Activated CD4-positive, alpha-beta T cell treated with anti-CD3 and anti-CD28 coated beads for 36 hours (primary cell): ENCODE data around the gene BLMH. TPM values are rescaled to one million over a fixed set of nuclear protein-coding genes. Genes with fewer than 3 reads are reported as not detected.

Experiments
- ATAC-seq: fragments of 200-7000 bp; cut with Tn5 transposase; one replicate; pipeline ENCODE4 v1.10.0; 2021; ENCODE audit warnings: mild to moderate bottlenecking, moderate library complexity
- CTCF ChIA-PET: fragments of 350-600 bp; sonication (Branson Sonifier 250); formaldehyde crosslinking; loops from one replicate; lab custom pipeline; 2021; ENCODE audit warnings: antibody characterized with exemption; lab: Charles Lee
- POLR2A ChIA-PET: fragments of 350-600 bp; sonication (Branson Sonifier 250); formaldehyde crosslinking; loops from one replicate; lab custom pipeline; 2021; ENCODE audit warnings: antibody characterized with exemption, inconsistent platforms; lab: Charles Lee
- DNase-seq: peaks from one replicate; pipeline ENCODE4 v3.0.0-alpha.2; 2020
- H3K27ac Mint-ChIP-seq: one replicate; pipeline ENCODE4 v1.8.0; 2021; ENCODE audit warnings: mixed read lengths
- H3K27me3 Mint-ChIP-seq: one replicate; pipeline ENCODE4 v1.8.0; 2021; ENCODE audit warnings: mixed read lengths
- H3K36me3 Mint-ChIP-seq: one replicate; pipeline ENCODE4 v1.8.0; 2021; ENCODE audit warnings: low read depth, mixed read lengths
- H3K4me1 Mint-ChIP-seq: one replicate; pipeline ENCODE4 v1.8.0; 2021; ENCODE audit warnings: mixed read lengths
- H3K4me3 Mint-ChIP-seq: one replicate; pipeline ENCODE4 v1.8.0; 2021; ENCODE audit warnings: mild to moderate bottlenecking, moderate library complexity, mixed read lengths
- H3K9me3 Mint-ChIP-seq: one replicate; pipeline ENCODE4 v1.8.0; 2021; ENCODE audit warnings: low read depth, mixed read lengths
- intact Hi-C, 2 experiments: fragments of 100-400 bp; cut with DNase I in 1 of 2; cut with micrococcal nuclease in 1 of 2; formaldehyde crosslinking; loops; one replicate each; pipeline versions ENCODE4 v1.14.2 to v1.15.1; 2022 to 2024; cut with DNase I, micrococcal nuclease
- total RNA-seq, 2 experiments: library from RNA; stranded (reverse); gene quantifications; one replicate each; pipeline ENCODE4 v1.2.3, GENCODE V29; 2021

Gene BLMH
- total RNA-seq, 2 experiments from 2014 or later, result 54.3 to 74.5 TPM

DNA sequence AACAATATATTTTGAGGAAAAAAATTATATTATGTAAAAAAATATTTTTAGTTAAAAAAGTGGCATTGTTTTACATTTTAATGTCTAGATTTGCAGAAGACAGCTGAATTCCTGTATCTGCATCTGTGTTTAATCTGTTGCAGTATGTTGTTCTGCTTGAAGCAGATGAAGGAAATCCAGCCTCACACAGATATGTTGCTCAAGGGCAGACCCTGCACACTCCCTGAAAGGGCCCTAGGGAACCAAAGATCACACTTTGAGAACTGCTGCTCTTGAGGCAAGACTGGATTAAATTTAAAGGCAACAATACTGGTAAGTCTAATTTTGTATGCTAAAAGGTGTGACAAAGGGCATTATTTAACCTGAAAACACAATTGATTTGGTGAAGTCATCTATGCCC lies 39.8 kb downstream of the BLMH start:
- intact Hi-C loops, result loop anchor here in 1 of 2 experiments (5.0 kb wide), 1 partner anchor 85 kb away; no protein-coding TSS in a partner anchor
- DNase-seq (no peak), ATAC-seq (no peak)
- no peaks in the 10 kb centered on the region for H3K27me3 Mint-ChIP-seq
- peaks cover 52% of the 10 kb centered on the region for H3K36me3 Mint-ChIP-seq
- CTCF ChIA-PET, result no interaction called here
- POLR2A ChIA-PET, result no interaction called here
- H3K9me3 Mint-ChIP-seq, result no peaks in the 10 kb centered on the region
- H3K4me1 Mint-ChIP-seq, result no peaks in the 10 kb centered on the region
- no peak overlapping the region for H3K4me3 Mint-ChIP-seq
- no peak overlapping the region for H3K27ac Mint-ChIP-seq

DNA sequence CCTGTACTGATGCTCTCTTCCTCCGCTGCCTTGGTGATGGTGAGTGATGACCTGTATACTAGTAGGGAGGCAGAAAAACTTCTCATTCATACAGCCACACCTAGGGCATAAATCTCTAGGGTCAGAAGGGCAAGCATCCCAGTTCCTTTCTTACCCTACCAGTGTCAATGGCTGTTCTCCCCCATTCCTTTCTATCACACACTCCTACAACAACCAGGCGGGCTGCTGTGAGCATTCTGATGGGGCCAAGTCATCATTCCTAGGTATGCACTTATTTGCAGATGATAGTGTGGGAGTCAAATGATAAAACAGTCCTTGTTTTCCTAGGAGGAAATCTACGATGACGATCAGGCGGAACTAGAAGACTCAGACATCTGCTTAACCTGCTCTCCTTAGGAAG lies 42.3 kb downstream of the BLMH start:
- DNase-seq (no peak), ATAC-seq (no peak)
- CTCF ChIA-PET, result no interaction called here
- POLR2A ChIA-PET, result no interaction called here
- intact Hi-C loops, result no loop called here
- H3K27ac Mint-ChIP-seq, result no peak overlapping the region
- H3K4me1 Mint-ChIP-seq, result no peaks in the 10 kb centered on the region
- H3K9me3 Mint-ChIP-seq, result no peaks in the 10 kb centered on the region
- H3K27me3 Mint-ChIP-seq, result no peaks in the 10 kb centered on the region
- H3K36me3 Mint-ChIP-seq, result peaks cover 52% of the 10 kb centered on the region
- H3K4me3 Mint-ChIP-seq, result no peak overlapping the region

DNA sequence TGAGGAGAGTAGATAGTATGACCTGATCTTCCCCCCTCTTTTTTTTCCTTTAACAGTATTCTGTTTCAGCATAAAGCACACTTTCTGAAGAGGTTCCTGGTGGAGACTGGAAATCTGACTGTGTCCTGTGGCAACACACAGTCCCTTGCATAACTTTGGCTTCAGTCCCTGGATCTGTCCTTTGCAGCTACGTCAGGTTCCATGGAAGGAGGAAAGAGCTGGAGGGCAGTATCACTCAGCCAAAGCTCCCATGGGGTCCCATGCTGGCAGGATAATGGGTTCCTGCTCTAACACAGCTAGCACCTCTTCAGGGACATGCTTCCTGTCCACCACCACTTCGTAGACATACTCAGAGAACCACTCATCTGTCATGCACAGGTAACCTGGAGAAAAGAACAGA lies 43.0 kb downstream of the BLMH start:
- H3K36me3 Mint-ChIP-seq, result peaks cover 52% of the 10 kb centered on the region
- no peak for DNase-seq
- H3K4me1 Mint-ChIP-seq, result no peaks in the 10 kb centered on the region
- no peak overlapping the region for H3K27ac Mint-ChIP-seq
- intact Hi-C loops, result no loop called here
- ChIA-PET POLR2A (no interaction called here), CTCF (no interaction called here)
- no peak for ATAC-seq
- no peaks in the 10 kb centered on the region for H3K9me3 Mint-ChIP-seq
- H3K4me3 Mint-ChIP-seq, result no peak overlapping the region
- no peaks in the 10 kb centered on the region for H3K27me3 Mint-ChIP-seq

DNA sequence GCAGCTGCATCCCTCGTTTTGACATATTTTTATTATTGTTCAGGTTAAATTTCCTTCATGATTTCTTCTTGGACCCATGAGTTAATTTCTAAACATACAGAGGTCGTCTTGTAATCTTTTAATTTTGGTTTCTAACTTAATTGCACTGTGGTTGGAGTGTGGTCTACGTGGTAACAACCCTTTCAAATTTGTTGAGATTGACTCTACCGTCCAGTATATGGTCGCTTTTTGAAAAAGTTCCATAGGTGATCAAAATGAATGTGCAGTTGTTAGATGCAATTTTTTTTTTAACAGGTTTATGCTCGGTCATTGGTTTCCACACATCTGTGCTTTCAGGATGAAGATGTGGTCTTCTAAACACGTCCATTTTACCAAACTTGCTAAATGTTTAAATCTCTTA lies 45.3 kb downstream of the BLMH start:
- Mint-ChIP-seq H3K4me1 (no peaks in the 10 kb centered on the region), H3K4me3 (no peak overlapping the region), H3K9me3 (no peaks in the 10 kb centered on the region), H3K27ac (no peak overlapping the region), H3K36me3 (peaks cover 43% of the 10 kb centered on the region), H3K27me3 (no peaks in the 10 kb centered on the region)
- intact Hi-C loops, result no loop called here
- ChIA-PET CTCF (interaction anchor here (0.6 to 1.4 kb wide), 3 partner anchors 142 to 294 kb away, joined by 4 to 6 read pairs (median 4); no protein-coding TSS in a partner anchor), POLR2A (no interaction called here)
- no peak for ATAC-seq
- no peak for DNase-seq

DNA sequence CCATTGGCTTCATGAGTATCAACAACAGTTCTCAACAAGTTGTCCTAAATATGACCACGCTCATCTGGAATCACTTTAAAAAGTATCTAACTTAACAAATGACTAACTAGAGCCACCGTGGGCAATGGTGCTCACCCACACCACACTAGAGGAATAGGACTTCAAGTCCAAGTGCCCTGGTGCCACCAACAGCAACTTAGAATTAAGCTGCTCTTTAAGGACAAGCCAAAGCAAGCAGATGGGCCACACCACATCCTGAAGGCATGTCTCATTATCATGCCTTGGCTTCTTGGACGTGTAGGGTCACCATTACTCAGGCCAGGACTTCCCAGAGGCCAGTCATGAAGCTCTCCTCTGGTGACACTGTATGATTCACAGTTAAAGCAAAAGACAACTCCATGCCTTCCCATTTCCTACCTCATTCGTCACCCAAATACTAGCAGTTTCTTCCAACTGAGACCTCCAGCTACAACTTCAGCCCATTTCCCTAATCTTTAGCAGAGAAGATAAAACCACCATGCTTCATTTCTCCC lies 46.8 kb downstream of the BLMH start:
- intact Hi-C loops, result no loop called here

DNA sequence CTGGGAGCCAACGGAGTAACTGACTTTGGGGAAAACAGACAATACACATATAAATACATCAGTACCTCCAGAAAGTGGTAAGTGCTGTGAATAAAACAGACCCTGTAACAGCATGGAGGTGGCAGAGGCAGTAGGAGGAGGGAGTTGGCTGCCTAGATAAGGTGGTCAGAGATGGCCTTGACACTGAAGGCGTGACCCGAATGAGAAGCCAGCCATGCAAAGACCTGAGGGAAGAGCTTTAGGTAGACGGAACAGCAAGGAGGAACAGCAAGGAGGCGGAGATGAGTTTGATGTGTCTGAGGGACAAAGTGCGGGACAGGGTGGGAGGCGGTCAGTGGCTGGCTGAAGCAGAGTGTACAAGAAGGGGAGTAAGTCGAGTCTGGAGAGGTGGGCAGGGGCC lies 48.2 kb downstream of the BLMH start:
- H3K27ac Mint-ChIP-seq, result no peak overlapping the region
- ChIA-PET CTCF (no interaction called here), POLR2A (no interaction called here)
- H3K9me3 Mint-ChIP-seq, result no peaks in the 10 kb centered on the region
- intact Hi-C loops, result no loop called here
- H3K36me3 Mint-ChIP-seq, result peaks cover 18% of the 10 kb centered on the region
- H3K4me3 Mint-ChIP-seq, result no peak overlapping the region
- H3K4me1 Mint-ChIP-seq, result no peaks in the 10 kb centered on the region
- ATAC-seq (no peak), DNase-seq (no peak)
- H3K27me3 Mint-ChIP-seq, result peaks cover 11% of the 10 kb centered on the region

More for the DNA sequence above, 46.8 kb downstream of the BLMH start:
- Mint-ChIP-seq H3K27me3 (peaks cover 4% of the 10 kb centered on the region), H3K9me3 (no peaks in the 10 kb centered on the region), H3K4me1 (no peaks in the 10 kb centered on the region), H3K4me3 (no peak overlapping the region), H3K36me3 (peaks cover 30% of the 10 kb centered on the region), H3K27ac (no peak overlapping the region)
- CTCF ChIA-PET, result interaction anchor here (0.7 to 1.5 kb wide), 3 partner anchors 9 to 474 kb away, joined by 3 to 4 read pairs (median 3); no protein-coding TSS in a partner anchor
- ATAC-seq (no peak), DNase-seq (no peak)
- POLR2A ChIA-PET, result interaction anchor here (0.7 kb wide), 1 partner anchor 9 kb away, joined by 4 read pairs; no protein-coding TSS in a partner anchor

DNA sequence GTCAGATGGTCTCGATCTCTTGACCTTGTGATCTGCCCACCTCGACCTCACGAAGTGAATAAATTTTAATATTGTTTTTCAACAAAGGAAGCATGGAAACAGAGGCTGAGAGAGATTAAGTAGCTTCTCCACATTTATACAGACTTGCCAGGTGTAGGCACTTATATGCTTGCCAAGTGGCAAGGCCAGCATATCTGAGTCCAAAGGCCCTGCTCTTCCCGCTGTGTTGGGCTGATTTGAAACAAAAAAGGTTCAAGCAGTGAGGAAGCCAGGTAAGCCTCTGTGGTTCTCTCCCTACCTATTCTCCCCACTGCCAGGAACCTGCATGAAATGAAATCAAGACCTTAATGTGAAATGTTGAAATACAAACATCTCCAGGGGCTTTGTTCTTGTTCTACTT lies 48.7 kb downstream of the BLMH start:
- H3K4me1 Mint-ChIP-seq, result no peaks in the 10 kb centered on the region
- DNase-seq, result no peak
- no peak for ATAC-seq
- CTCF ChIA-PET, result no interaction called here
- no peaks in the 10 kb centered on the region for H3K9me3 Mint-ChIP-seq
- H3K36me3 Mint-ChIP-seq, result peaks cover 12% of the 10 kb centered on the region
- H3K27ac Mint-ChIP-seq, result no peak overlapping the region
- intact Hi-C loops, result no loop called here
- POLR2A ChIA-PET, result no interaction called here
- peaks cover 16% of the 10 kb centered on the region for H3K27me3 Mint-ChIP-seq
- H3K4me3 Mint-ChIP-seq, result no peak overlapping the region

DNA sequence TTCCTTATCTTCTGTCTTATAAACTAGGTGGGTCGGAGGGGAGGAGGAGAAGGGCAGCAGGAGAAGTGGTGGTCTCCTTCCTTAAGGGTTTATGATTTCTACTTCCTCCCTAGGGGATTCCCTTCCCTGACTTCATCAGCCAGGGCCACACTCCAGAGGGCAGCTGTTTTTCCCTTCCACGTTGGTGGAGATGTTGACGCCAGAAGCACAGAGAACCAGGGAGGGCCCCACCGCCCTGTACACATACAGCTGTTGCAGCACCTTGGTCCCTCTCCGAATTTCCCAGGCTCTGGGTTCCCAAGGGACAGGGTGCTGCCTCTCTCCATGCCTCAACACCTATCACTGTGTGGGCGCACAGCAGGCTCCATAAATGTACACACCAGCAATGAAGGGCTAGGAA lies 50.7 kb downstream of the BLMH start:
- DNase-seq, result no peak
- Mint-ChIP-seq H3K27ac (no peak overlapping the region), H3K9me3 (no peaks in the 10 kb centered on the region), H3K4me1 (peaks cover 4% of the 10 kb centered on the region), H3K4me3 (no peak overlapping the region), H3K36me3 (no peaks in the 10 kb centered on the region), H3K27me3 (peaks cover 30% of the 10 kb centered on the region)
- POLR2A ChIA-PET, result no interaction called here
- intact Hi-C loops, result no loop called here
- CTCF ChIA-PET, result no interaction called here
- ATAC-seq, result no peak

DNA sequence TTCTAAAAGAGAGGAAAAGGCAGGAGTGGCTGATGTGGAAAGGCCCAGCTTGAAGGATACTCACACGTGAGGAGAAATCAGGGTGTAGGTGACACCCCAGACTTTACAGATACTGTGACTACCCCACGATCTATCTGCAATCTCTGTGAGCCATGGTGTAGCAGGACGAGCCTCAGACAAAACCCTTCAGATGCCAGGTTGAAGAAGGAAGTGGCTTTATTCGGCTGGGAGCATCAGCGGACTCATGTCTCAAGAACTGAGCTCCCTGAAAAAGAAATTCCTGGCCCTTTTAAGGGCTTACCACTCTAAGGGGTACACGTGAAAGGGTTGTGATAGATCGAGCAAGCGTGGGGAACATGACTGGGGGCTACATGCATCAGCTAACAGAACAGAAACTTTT lies 51.6 kb downstream of the BLMH start:
- H3K27me3 Mint-ChIP-seq, result peaks cover 34% of the 10 kb centered on the region
- no peak overlapping the region for H3K4me3 Mint-ChIP-seq
- DNase-seq, result no peak
- H3K9me3 Mint-ChIP-seq, result no peaks in the 10 kb centered on the region
- ChIA-PET POLR2A (no interaction called here), CTCF (interaction anchor here (2.0 kb wide), 1 partner anchor 136 kb away, joined by 8 read pairs; no protein-coding TSS in a partner anchor)
- H3K27ac Mint-ChIP-seq, result no peak overlapping the region
- no peaks in the 10 kb centered on the region for H3K36me3 Mint-ChIP-seq
- intact Hi-C loops, result no loop called here
- ATAC-seq, result no peak
- peaks cover 7% of the 10 kb centered on the region for H3K4me1 Mint-ChIP-seq

DNA sequence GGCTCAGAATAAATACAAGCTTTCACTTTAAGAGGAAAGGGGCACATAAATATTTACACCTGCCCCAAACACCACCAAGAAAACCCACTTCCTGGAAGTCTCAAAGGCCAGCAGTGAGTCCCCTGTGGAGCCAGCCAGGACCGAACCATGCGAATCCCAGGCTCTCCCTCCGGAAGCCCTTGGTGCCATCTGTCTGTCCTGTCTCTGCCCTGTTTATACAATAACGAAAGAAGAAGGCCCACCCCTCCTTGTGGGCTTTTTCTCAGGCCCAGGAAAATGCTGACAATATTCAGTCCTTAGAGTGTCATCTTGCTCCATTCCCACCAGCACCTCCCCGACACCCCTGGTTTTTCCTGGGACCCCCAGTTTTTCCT lies 52.7 kb downstream of the BLMH start:
- Mint-ChIP-seq H3K4me1 (peaks cover 11% of the 10 kb centered on the region), H3K27me3 (peaks cover 44% of the 10 kb centered on the region), H3K9me3 (no peaks in the 10 kb centered on the region), H3K4me3 (no peak overlapping the region), H3K27ac (no peak overlapping the region), H3K36me3 (no peaks in the 10 kb centered on the region)
- DNase-seq (no peak), ATAC-seq (no peak)
- ChIA-PET POLR2A (no interaction called here), CTCF (interaction anchor here (0.6 to 2.0 kb wide), 2 partner anchors 135 to 431 kb away, joined by 4 to 8 read pairs; no protein-coding TSS in a partner anchor)
- intact Hi-C loops, result loop anchor here (5.0 kb wide), 2 partner anchors 98 to 132 kb away; no protein-coding TSS in a partner anchor

DNA sequence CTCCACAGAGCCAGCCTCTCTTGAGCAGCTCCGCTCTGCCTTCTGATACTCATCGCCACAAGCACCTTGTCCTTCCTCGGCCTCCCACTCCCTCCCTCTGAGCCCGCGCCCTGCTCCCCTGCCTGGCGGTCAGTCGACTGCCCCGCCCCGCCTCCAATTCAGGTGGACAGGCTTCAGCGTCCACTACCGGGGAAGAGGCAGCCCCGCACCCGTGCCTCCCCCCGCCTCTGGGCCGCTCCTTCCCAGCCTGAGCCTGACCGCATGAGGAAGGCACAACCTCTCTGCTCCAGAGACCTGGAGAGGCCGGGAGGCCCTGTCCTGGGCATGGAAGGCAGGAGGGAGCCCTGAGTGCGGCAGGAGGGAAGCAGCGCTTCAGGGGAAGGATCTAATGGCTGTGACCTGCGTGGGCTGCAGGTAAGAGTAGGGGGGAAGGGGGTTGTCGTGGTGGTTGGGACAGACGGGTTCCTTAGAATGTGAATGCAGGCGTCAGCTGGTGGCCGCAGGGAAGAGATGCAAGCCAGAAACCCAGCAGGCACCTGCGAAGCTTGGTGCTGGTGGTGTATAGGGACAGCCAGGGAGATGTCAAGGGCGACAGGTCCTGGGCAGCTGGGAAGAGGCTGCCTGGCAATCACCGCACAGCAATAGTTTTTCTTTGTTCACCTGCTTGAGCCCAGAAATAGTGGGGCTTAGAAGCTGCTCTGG lies 53.2 kb downstream of the BLMH start:
- peaks cover 11% of the 10 kb centered on the region for H3K4me1 Mint-ChIP-seq
- H3K4me3 Mint-ChIP-seq, result no peak overlapping the region
- H3K36me3 Mint-ChIP-seq, result no peaks in the 10 kb centered on the region
- ATAC-seq, result no peak
- no peak overlapping the region for H3K27ac Mint-ChIP-seq
- DNase-seq, result no peak
- intact Hi-C loops, result loop anchor here (5.0 kb wide), 2 partner anchors 99 to 131 kb away; no protein-coding TSS in a partner anchor
- ChIA-PET POLR2A (no interaction called here), CTCF (interaction anchor here (2.0 kb wide), 1 partner anchor 134 kb away, joined by 8 read pairs; no protein-coding TSS in a partner anchor)
- no peaks in the 10 kb centered on the region for H3K9me3 Mint-ChIP-seq
- H3K27me3 Mint-ChIP-seq, result peaks cover 48% of the 10 kb centered on the region

DNA sequence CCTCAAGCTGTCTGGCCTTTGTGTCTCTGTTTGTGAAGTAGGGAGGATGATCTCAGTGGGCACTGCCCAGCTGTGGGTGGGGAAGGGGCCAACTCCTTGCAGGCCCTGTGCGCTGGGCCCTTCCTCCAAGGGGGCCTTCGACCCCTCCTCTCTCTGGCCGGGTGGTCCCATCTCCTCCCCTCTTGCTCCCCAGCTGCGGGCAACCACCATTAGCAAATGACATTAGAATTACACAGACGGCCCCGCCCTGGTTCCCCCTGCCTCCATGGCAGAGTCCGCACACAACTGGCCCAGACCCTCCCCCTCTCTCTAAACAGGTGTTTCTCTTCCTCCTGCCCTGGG lies 53.8 kb downstream of the BLMH start:
- Mint-ChIP-seq H3K9me3 (no peaks in the 10 kb centered on the region), H3K4me1 (peaks cover 11% of the 10 kb centered on the region), H3K27ac (no peak overlapping the region), H3K4me3 (no peak overlapping the region), H3K36me3 (no peaks in the 10 kb centered on the region), H3K27me3 (peaks cover 53% of the 10 kb centered on the region)
- no peak for DNase-seq
- ChIA-PET CTCF (no interaction called here), POLR2A (no interaction called here)
- intact Hi-C loops, result loop anchor here (5.0 kb wide), 2 partner anchors 99 to 131 kb away; no protein-coding TSS in a partner anchor
- ATAC-seq, result no peak
